Measurements from ENCODE around the gene TTN.

The TTN gene

GRCh38 chr2:178819992-178820391 is 12.8 kb upstream of the TTN start:
- TF ChIP-seq, protein P1, sequence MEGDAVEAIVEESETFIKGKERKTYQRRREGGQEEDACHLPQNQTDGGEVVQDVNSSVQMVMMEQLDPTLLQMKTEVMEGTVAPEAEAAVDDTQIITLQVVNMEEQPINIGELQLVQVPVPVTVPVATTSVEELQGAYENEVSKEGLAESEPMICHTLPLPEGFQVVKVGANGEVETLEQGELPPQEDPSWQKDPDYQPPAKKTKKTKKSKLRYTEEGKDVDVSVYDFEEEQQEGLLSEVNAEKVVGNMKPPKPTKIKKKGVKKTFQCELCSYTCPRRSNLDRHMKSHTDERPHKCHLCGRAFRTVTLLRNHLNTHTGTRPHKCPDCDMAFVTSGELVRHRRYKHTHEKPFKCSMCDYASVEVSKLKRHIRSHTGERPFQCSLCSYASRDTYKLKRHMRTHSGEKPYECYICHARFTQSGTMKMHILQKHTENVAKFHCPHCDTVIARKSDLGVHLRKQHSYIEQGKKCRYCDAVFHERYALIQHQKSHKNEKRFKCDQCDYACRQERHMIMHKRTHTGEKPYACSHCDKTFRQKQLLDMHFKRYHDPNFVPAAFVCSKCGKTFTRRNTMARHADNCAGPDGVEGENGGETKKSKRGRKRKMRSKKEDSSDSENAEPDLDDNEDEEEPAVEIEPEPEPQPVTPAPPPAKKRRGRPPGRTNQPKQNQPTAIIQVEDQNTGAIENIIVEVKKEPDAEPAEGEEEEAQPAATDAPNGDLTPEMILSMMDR (IDR thresholded peaks at IDR 0.05; ENCODE audit: borderline replicate concordance, control extremely low read depth, extremely low read depth, insufficient read depth, missing control alignments) = no peak
- in situ Hi-C loops (cut with MboI; ENCODE audit: low sequenced_read_pairs, unreplicated experiment) = no loop called here
- DNase-seq (ENCODE audit: low spot score) = no peak

DNA sequence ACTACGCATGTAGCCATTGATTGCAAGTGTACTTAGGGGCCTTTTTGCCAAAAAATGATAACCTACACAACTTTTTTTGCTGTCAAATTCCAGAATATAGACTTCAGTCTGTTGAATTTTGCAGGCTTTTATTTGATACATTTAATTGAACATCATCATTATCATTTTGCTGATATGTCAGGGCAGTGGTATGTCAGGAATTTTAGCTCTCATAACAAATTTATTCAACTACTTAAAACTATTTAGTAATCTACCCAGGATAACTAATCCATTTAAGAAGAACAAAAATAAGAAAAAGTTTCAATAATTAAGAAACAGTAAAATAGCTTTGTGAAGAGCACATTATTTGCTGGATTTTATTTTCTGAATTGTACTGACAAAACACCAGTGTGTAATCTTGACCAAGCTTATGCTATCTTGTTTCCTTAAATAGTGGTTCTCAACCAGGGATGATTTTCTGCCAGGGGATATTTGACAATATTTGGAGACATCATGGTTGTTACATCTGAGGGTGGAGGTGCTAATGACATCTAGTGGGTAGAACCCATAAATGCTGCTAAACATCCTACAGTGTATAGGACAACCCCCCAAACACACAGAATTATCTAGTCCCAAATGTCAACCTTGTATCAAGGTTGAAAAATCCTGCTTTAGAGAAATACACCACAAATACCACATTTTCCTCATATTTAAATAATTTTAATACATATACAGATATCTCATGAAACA is 12.1 kb upstream of the TTN start:
- in situ Hi-C loops (cut with MboI; ENCODE audit: low sequenced_read_pairs, unreplicated experiment) = no loop called here
- no peak for DNase-seq (ENCODE audit: low spot score)

DNA sequence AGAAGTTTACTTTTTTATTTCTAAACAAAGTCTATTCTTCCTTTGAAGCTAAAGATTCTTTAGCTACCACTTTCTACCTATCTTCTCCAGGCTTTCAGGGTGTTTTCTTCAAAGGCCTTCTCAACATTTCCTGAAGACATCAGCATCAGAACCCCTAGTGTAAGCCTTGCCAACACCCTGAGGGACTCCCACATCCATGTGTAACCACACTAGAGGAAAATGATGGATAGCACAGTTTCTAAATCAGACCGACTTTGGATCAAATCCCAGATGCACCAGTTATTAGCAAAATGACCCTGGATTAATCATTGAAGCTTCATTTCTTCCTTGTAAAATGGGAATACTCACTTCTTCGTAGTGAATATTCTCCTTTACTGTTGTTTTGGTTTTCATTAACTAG is 4.7 kb upstream of the TTN start:
- TF ChIP-seq, protein P1 (IDR thresholded peaks at IDR 0.05; ENCODE audit: borderline replicate concordance, control extremely low read depth, extremely low read depth, insufficient read depth, missing control alignments) = no peak
- no peak for DNase-seq (ENCODE audit: low spot score)
- in situ Hi-C loops (cut with MboI; ENCODE audit: low sequenced_read_pairs, unreplicated experiment) = no loop called here

More for the DNA sequence above, 12.1 kb upstream of the TTN start:
- TF ChIP-seq, protein P1 (IDR thresholded peaks at IDR 0.05; ENCODE audit: borderline replicate concordance, control extremely low read depth, extremely low read depth, insufficient read depth, missing control alignments) = no peak

DNA sequence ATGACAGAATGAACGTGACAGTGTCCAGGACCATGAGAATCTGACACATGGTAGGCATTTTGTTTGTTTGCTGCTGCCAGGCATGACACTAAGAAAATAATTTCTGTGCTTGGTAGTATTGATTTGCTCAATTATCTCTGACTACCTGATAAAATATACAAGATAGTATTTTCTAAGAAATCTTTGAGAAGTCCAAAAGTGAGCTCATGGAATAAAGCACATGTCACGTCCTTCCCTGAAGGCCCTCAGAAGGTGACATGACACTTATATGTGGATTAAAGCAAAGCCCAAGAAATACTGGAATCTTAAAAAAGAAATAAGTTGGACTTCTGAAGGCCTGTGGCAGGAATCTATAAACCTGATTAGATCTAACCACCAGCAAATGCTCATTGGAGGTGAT is 3.8 kb upstream of the TTN start:
- no peak for DNase-seq (ENCODE audit: low spot score)
- TF ChIP-seq, protein P1 (IDR thresholded peaks at IDR 0.05; ENCODE audit: borderline replicate concordance, control extremely low read depth, extremely low read depth, insufficient read depth, missing control alignments) = no peak

DNA sequence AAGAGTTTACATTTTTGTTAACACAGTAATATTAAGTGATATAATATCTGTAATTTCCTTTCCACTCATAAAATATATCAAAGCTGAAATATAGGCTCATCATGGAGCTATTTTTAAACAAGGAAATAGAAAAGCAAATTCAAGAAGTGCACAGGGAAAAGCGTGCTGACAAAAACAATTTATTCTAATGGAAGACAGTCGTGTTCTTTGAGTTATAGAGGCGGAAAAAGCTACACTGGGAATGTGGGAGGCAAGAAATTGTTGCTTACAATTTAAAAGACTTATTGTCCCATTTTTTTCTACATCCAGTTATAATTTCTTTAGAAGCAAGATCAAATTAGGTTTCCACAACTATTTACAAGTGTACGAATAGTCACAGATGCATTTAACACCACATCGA is 3.2 kb upstream of the TTN start:
- TF ChIP-seq, protein P1 (IDR thresholded peaks at IDR 0.05; ENCODE audit: borderline replicate concordance, control extremely low read depth, extremely low read depth, insufficient read depth, missing control alignments) = no peak
- in situ Hi-C loops (cut with MboI; ENCODE audit: low sequenced_read_pairs, unreplicated experiment) = no loop called here
- DNase-seq (ENCODE audit: low spot score) = no peak

More for the DNA sequence above, 3.8 kb upstream of the TTN start:
- in situ Hi-C loops (cut with MboI; ENCODE audit: low sequenced_read_pairs, unreplicated experiment) = no loop called here

DNA sequence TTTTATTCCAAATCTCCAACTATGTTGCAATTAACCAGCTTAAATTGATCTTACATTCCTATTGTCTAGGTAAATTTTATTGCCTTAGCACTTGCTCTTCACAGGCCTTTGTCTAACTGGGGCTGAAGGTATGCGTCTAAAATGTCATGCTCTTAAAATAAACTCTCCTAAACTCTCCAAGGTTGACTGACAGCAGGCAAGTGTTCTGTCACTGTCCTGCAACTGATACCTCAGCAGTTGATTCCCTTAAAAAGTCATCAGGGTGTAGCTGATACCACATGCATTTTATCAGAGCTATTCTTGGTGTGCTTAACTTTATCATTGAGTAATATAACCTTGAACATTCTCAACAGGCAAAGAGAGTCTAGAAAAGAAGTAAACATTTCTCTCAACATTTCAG is 680 bp downstream of the TTN start:
- DNase-seq (ENCODE audit: low spot score) = no peak
- TF ChIP-seq, protein P1 (IDR thresholded peaks at IDR 0.05; ENCODE audit: borderline replicate concordance, control extremely low read depth, extremely low read depth, insufficient read depth, missing control alignments) = no peak
- in situ Hi-C loops (cut with MboI; ENCODE audit: low sequenced_read_pairs, unreplicated experiment) = no loop called here
